K562 (cell line): Measurements from ENCODE around the gene LRRN3. TPM values are rescaled to one million over a fixed set of nuclear protein-coding genes. Genes with fewer than 3 reads are reported as not detected.

Experiments used
- ATAC-seq: fragments of 200-7000 bp; cut with Tn5 transposase; 3 replicates; pipeline ENCODE4 v1.9.1; 2020; ENCODE audit warnings: moderate library complexity
- BruUV-seq: library from RNA; stranded (reverse); fragments of 400-500 nt; replicated peaks from 2 replicates; lab custom pipeline; 2021; lab: Mats Ljungman, UMichigan
- CTCF ChIA-PET: fragments of 300-600 bp; formaldehyde crosslinking; extraction: SDS; loops from one replicate; lab custom pipeline; 2021; ENCODE audit warnings: low intra/inter-chr PET ratio; lab: Yijun Ruan, JAX
- POLR2A ChIA-PET: fragments of 300-600, 350-650 bp; sonication (Branson Sonifier 250); formaldehyde crosslinking; extraction: SDS; loops from one replicate; lab custom pipeline; 2021; ENCODE audit warnings: antibody characterized with exemption, inconsistent platforms; lab: Yijun Ruan, JAX
- DNase-seq, 4 experiments: peaks; one replicate each; pipeline versions ENCODE4 v3.0.0 to v3.0.0-alpha.2; 2011 to 2018; ENCODE audit warnings: low spot score in 3 of 4, mixed read lengths in 3 of 4; ENCODE audit errors: extremely low read depth in 1 of 4
- FAIRE-seq: peaks from 2 replicates; lab custom pipeline; 2011; peaks lifted over from hg19 to GRCh38; lab: Jason Lieb, UNC
- H2AFZ ChIP-seq: 2 replicates; pipeline ENCODE4 v1.6.0; 2011; ENCODE audit warnings: low read depth, low read length, control low read depth, inconsistent platforms
- H3K27ac ChIP-seq: fragments of 200-600 bp; 3 replicates; pipeline ENCODE4 v1.8.0; 2011; ENCODE audit warnings: low read depth, mild to moderate bottlenecking, control low read depth, inconsistent platforms, low read length, moderate library complexity, mixed read lengths; ENCODE audit errors: extremely low read depth
- H3K27me3 ChIP-seq, 2 experiments: fragments of 300-600 bp in 1 of 2; 2 replicates in 1 of 2; 3 replicates in 1 of 2; pipeline versions ENCODE4 v1.6.0 to v1.8.0; 2011; ENCODE audit warnings: inconsistent platforms in 2 of 2, low read length in 2 of 2, mild to moderate bottlenecking in 1 of 2, mixed read lengths in 1 of 2, moderate library complexity in 1 of 2; ENCODE audit not compliant: control insufficient read depth in 2 of 2, insufficient read depth in 2 of 2
- H3K36me3 ChIP-seq: fragments of 300-600 bp; 3 replicates; pipeline ENCODE4 v1.8.0; 2011; ENCODE audit warnings: mild to moderate bottlenecking, low read length, inconsistent platforms; ENCODE audit not compliant: control insufficient read depth, insufficient read depth
- H3K4me1 ChIP-seq, 2 experiments: fragments of 200-600 bp in 1 of 2; replicated peaks in 1 of 2; 2 replicates in 1 of 2; 3 replicates in 1 of 2; pipeline versions ENCODE4 v1.5.1 to v1.8.0; 2011; ENCODE audit warnings: inconsistent platforms in 2 of 2, low read length in 2 of 2, mild to moderate bottlenecking in 1 of 2, mixed read lengths in 1 of 2, moderate library complexity in 1 of 2; ENCODE audit not compliant: control insufficient read depth in 2 of 2, insufficient read depth in 2 of 2
- H3K4me2 ChIP-seq: 2 replicates; pipeline ENCODE4 v1.6.1; 2011; ENCODE audit warnings: low read length, control low read depth, inconsistent platforms, mixed read lengths; ENCODE audit not compliant: insufficient read depth
- H3K4me3 ChIP-seq: fragments of 200-600 bp; sonication (generic), shearing (Covaris generic); 2 replicates; pipeline ENCODE4 v1.5.1; 2016; ENCODE audit warnings: control low read depth, inconsistent platforms
- H3K79me2 ChIP-seq: fragments of 200-600 bp; 3 replicates; pipeline ENCODE4 v1.8.0; 2011; ENCODE audit warnings: low read length, inconsistent platforms; ENCODE audit not compliant: control insufficient read depth, insufficient read depth
- H3K9ac ChIP-seq, 2 experiments: 2 replicates each; pipeline versions ENCODE4 v1.6.0 to v1.6.1; 2011; ENCODE audit warnings: low read depth in 2 of 2, low read length in 2 of 2, control low read depth in 1 of 2, inconsistent platforms in 1 of 2, mild to moderate bottlenecking in 1 of 2, mixed read lengths in 1 of 2; ENCODE audit not compliant: insufficient read depth in 1 of 2
- H3K9me1 ChIP-seq: one replicate; pipeline ENCODE4 v1.6.0; 2011; ENCODE audit warnings: inconsistent platforms, mild to moderate bottlenecking, low read length, moderate library complexity; ENCODE audit not compliant: control insufficient read depth, insufficient read depth
- H3K9me3 ChIP-seq: replicated peaks from 2 replicates; pipeline ENCODE4 v1.5.1; 2011; ENCODE audit warnings: low read depth, low read length, inconsistent platforms; ENCODE audit not compliant: control insufficient read depth, insufficient read depth
- H4K20me1 ChIP-seq: replicated peaks from 2 replicates; pipeline ENCODE4 v1.6.1; 2011; ENCODE audit warnings: low read length, inconsistent platforms, mixed read lengths; ENCODE audit not compliant: control insufficient read depth, insufficient read depth
- BRD9 ChIP-seq: fragments of 450-650 bp; IDR thresholded peaks from 2 replicates; pipeline ENCODE4 v1.6.1; 2018; ENCODE audit warnings: low read depth; ENCODE audit not compliant: partially characterized antibody
- ETV1 ChIP-seq: fragments of 450-650 bp; conservative IDR thresholded peaks from 2 replicates; pipeline ENCODE4 v1.6.1; 2016; ENCODE audit warnings: missing genetic modification characterization, control low read depth, low read depth, missing compliant biosample characterization
- MAX ChIP-seq: sonication (generic); formaldehyde crosslinking; IDR thresholded peaks from 2 replicates; pipeline ENCODE4 v1.9.0; 2022; ENCODE audit warnings: mild to moderate bottlenecking, missing genetic modification reagents
- RREB1 ChIP-seq: fragments of 250-450 bp; sonication (Bioruptor Pico); IDR thresholded peaks from 2 replicates; pipeline ENCODE4 v1.4.0; 2020
- TAF9B ChIP-seq: fragments of 450-650 bp; IDR thresholded peaks from 2 replicates; pipeline ENCODE4 v1.6.1; 2018; ENCODE audit warnings: mild to moderate bottlenecking; ENCODE audit not compliant: partially characterized antibody
- TEAD1 ChIP-seq, 2 experiments: fragments of 450-650 bp in 1 of 2; sonication (generic) in 1 of 2; formaldehyde crosslinking; IDR thresholded peaks; 2 replicates each; pipeline versions ENCODE4 v1.4.0 to v1.8.0; 2020 to 2022; ENCODE audit warnings: mild to moderate bottlenecking in 2 of 2, missing genetic modification reagents in 1 of 2
- WGBS: fragments of 100-300 bp; shearing (Covaris generic); methylation state at CpG from one replicate; pipeline ENCODE4 v1.1.6; 2016; ENCODE audit warnings: low coverage, mixed read lengths; ENCODE audit not compliant: insufficient coverage; ENCODE audit errors: missing lambda C conversion rate; 5-methylcytosine and 5-hydroxymethylcytosine counted together
- in situ Hi-C: fragments of 300-500 bp; cut with MboI; formaldehyde crosslinking; loops from 4 replicates; pipeline ENCODE4 v1.15.0; 2018; ENCODE audit warnings: inconsistent platforms, mixed read lengths
- intact Hi-C: fragments of 100-400 bp; cut with micrococcal nuclease; formaldehyde crosslinking; loops from 2 replicates; pipeline ENCODE4 v1.14.2; 2022
- polyA plus RNA-seq, 8 experiments: library from polyadenylated mRNA; depleted of rRNA in 4 of 8; stranded (reverse) in 5 of 8; unstranded in 3 of 8; fragments of >200 nt; fragmentation: Nextera tagmentation in 2 of 8; fragmentation: Illumina TruSeq in 1 of 8; extraction: Ambion mirVana in 2 of 8; extraction: Trizol in 1 of 8; gene quantifications; 2 replicates each; pipeline versions ENCODE4 v1.2.1 to v1.2.3, GENCODE V29; 2011 to 2014; ENCODE audit warnings: inconsistent platforms in 1 of 8, missing spikeins in 1 of 8
- total RNA-seq, 7 experiments: library from RNA; depleted of rRNA in 6 of 7; stranded (reverse); fragments of >200 nt in 6 of 7; fragmentation: Illumina TruSeq in 2 of 7; extraction: Trizol in 2 of 7; gene quantifications; 2 replicates each; pipeline versions ENCODE4 v1.2.1 to v1.2.3, GENCODE V29; 2011 to 2021; ENCODE audit warnings: low replicate concordance in 1 of 7

The LRRN3 gene
- total and polyA plus RNA-seq, 9 of the 15 experiments (the other 6 are each of a cell fraction or from before 2014, with no cell fraction given), result 0.05 to 1.00 (median 0.20) TPM; not detected in 1

DNA sequence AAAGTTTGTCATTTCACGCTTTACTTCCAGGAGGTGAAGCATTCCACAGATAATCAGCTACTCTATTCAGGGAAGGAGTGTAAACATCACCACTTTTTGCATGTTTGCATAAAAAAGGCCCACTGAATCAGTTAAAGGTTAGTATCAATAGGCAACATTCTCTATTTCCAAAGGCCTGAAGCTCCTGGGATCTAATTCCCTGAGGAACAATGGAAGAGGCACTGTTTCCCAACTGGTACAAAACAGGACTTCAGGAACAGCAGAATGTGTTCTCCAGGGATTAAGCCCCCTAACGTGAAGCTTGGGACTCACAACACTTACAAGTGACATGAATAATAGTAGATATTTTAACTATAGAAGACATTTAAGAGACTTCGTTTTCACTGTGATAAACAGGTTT is 6.1 kb downstream of the LRRN3 start:
- no peaks in the 10 kb centered on the region for H4K20me1 ChIP-seq
- H3K79me2 ChIP-seq, result no peaks in the 10 kb centered on the region
- 69% methylated on average over 3 of the region's 3 CpGs for WGBS
- POLR2A ChIA-PET, result no interaction called here
- DNase-seq (no peak), ATAC-seq (no peak), FAIRE-seq (no peak)
- H3K4me1 ChIP-seq, result no peaks in the 10 kb centered on the region
- no peaks in the 10 kb centered on the region for H3K9me3 ChIP-seq
- H3K9ac ChIP-seq, result no peak overlapping the region
- no peaks in the 10 kb centered on the region for H3K9me1 ChIP-seq
- BruUV-seq, result no TSS peak
- H3K36me3 ChIP-seq, result no peaks in the 10 kb centered on the region
- TF ChIP-seq RREB1 (CRISPR knock-in tag), result no peak
- no peak for TF ChIP-seq TEAD1 (CRISPR knock-in tag; IDR thresholded peaks at IDR 0.05)
- no peak for TF ChIP-seq BRD9
- TF ChIP-seq ETV1 (tag), result no peak
- TF ChIP-seq TAF9B, result no peak
- TF ChIP-seq MAX (CRISPR knock-in tag), result no peak
- TF ChIP-seq, all 486 proteins: peak for 0
- in situ Hi-C loops, result loop anchor here (10.0 kb wide), 1 partner anchor 638 kb away; no protein-coding TSS in a partner anchor
- Histone ChIP-seq H3K27ac (no peak overlapping the region), H3K4me2 (no peak overlapping the region), H3K27me3 (no peaks in the 10 kb centered on the region), H2AFZ (no peak overlapping the region), H3K4me3 (no peak overlapping the region)
- intact Hi-C loops, result no loop called here
- CTCF ChIA-PET, result no interaction called here
